ENCODE data around the gene ARFGAP1. TPM values are rescaled to one million over a fixed set of nuclear protein-coding genes. Genes with fewer than 3 reads are reported as not detected.

ARFGAP1 gene
- total and polyA plus RNA-seq, 2 experiments from 2014 or later, result 41.5 to 95.5 TPM

- no peaks in the 10 kb centered on the region for H3K27me3 ChIP-seq (ENCODE audit: insufficient read depth)
- no peak overlapping the region for H3K4me2 ChIP-seq
- Mint-ChIP-seq H3K27ac (no peak overlapping the region), H3K27me3 (ENCODE audit: insufficient read depth, low read depth, poor library complexity) (no peaks in the 10 kb centered on the region), H3K9me3 (no peaks in the 10 kb centered on the region), H3K36me3 (ENCODE audit: low read depth) (no peaks in the 10 kb centered on the region), H3K4me3 (no peak overlapping the region; the same call in 2 of the 3 replicates), H3K4me1 (peaks cover 4% of the 10 kb centered on the region; the same call in 1 of the 3 replicates)
- DNase-seq (ENCODE audit: low spot score) (no peak), ATAC-seq (no peak)
- TF ChIP-seq EZH2phosphoT487 (IDR thresholded peaks at IDR 0.05; ENCODE audit: unreplicated experiment) (no peak), EZH2 (IDR thresholded peaks at IDR 0.05; ENCODE audit: low read depth, unreplicated experiment) (no peak), CTCF (conservative IDR thresholded peaks at IDR 0.05; ENCODE audit: low read depth in 2 of 2) (no peak), STAT1 (IDR thresholded peaks at IDR 0.05; ENCODE audit: unreplicated experiment) (no peak)
- no peaks in the 10 kb centered on the region for H3K36me3 ChIP-seq (ENCODE audit: insufficient read depth)
- H3K27ac ChIP-seq (ENCODE audit: low read depth), result no peak overlapping the region
- no peaks in the 10 kb centered on the region for H4K20me1 ChIP-seq (replicated peaks; ENCODE audit: insufficient read depth)
- H3F3A ChIP-seq (replicated peaks; ENCODE audit: low read depth), result no peaks in the 10 kb centered on the region
- no peaks in the 10 kb centered on the region for H3K79me2 ChIP-seq (replicated peaks; ENCODE audit: insufficient read depth)
- no peaks in the 10 kb centered on the region for H3K4me1 ChIP-seq (ENCODE audit: insufficient read depth)
- H2AFZ ChIP-seq, result no peak overlapping the region
- no peaks in the 10 kb centered on the region for H3K9me2 ChIP-seq (ENCODE audit: insufficient read depth)
- no peak overlapping the region for H3K4me3 ChIP-seq
Observed at GRCh38 chr20:63310265-63310991, 37.8 kb downstream of the ARFGAP1 start.

GRCh38 chr20:63311186-63311832, 38.7 kb downstream of the ARFGAP1 start:
- no peak for DNase-seq (ENCODE audit: low spot score)
- Mint-ChIP-seq H3K4me1 (peaks cover 4% of the 10 kb centered on the region; the same call in 1 of the 3 replicates), H3K9me3 (no peaks in the 10 kb centered on the region), H3K4me3 (no peak overlapping the region), H3K36me3 (ENCODE audit: low read depth) (no peaks in the 10 kb centered on the region), H3K27me3 (ENCODE audit: insufficient read depth, low read depth, poor library complexity) (no peaks in the 10 kb centered on the region), H3K27ac (no peak overlapping the region)
- Histone ChIP-seq H3K27ac (ENCODE audit: low read depth) (no peak overlapping the region), H3K79me2 (replicated peaks; ENCODE audit: insufficient read depth) (no peaks in the 10 kb centered on the region), H3K4me2 (no peak overlapping the region), H3K27me3 (ENCODE audit: insufficient read depth) (no peaks in the 10 kb centered on the region), H3K4me3 (no peak overlapping the region), H3K36me3 (ENCODE audit: insufficient read depth) (no peaks in the 10 kb centered on the region), H3K9me2 (ENCODE audit: insufficient read depth) (no peaks in the 10 kb centered on the region), H4K20me1 (replicated peaks; ENCODE audit: insufficient read depth) (no peaks in the 10 kb centered on the region), H3K4me1 (ENCODE audit: insufficient read depth) (no peaks in the 10 kb centered on the region), H2AFZ (no peak overlapping the region), H3F3A (replicated peaks; ENCODE audit: low read depth) (no peaks in the 10 kb centered on the region)
- no peak for ATAC-seq
- TF ChIP-seq ETS1 (IDR thresholded peaks at IDR 0.05) (no peak), POLR2AphosphoS5 (IDR thresholded peaks at IDR 0.05; ENCODE audit: low read depth) (no peak), CTCF (conservative IDR thresholded peaks at IDR 0.05; ENCODE audit: low read depth in 2 of 2) (no peak), CREB1 (CRISPR knock-in tag; IDR thresholded peaks at IDR 0.05; ENCODE audit: low read depth) (no peak), STAT1 (IDR thresholded peaks at IDR 0.05; ENCODE audit: unreplicated experiment) (no peak), NANOG (IDR thresholded peaks at IDR 0.05; ENCODE audit: borderline replicate concordance) (no peak), EZH2phosphoT487 (IDR thresholded peaks at IDR 0.05; ENCODE audit: unreplicated experiment) (no peak), EZH2 (IDR thresholded peaks at IDR 0.05; ENCODE audit: low read depth, unreplicated experiment) (no peak), ZNF114 (CRISPR knock-in tag; IDR thresholded peaks at IDR 0.05) (no peak), ZNF331 (CRISPR knock-in tag; IDR thresholded peaks at IDR 0.05; ENCODE audit: low read depth) (no peak), REST (IDR thresholded peaks at IDR 0.05; ENCODE audit: unreplicated experiment) (no peak), JUNB (IDR thresholded peaks at IDR 0.05; ENCODE audit: unreplicated experiment) (no peak)
